Suprapubic skin (tissue), 4 donors: ENCODE measurements around the gene PATE4.

Experiments
- POLR2A ChIP-seq, 2 donors: fragments of 450-650 bp; IDR thresholded peaks; one replicate each; pipeline ENCODE4 v1.6.1; 2017; ENCODE audit warnings: antibody characterized with exemption in 2 of 2, mild to moderate bottlenecking in 2 of 2, moderate library complexity in 2 of 2
- POLR2AphosphoS5 ChIP-seq, 3 donors: sonication (generic); formaldehyde crosslinking; IDR thresholded peaks; one replicate each; pipeline ENCODE4 v1.6.1; 2017; ENCODE audit warnings: antibody characterized with exemption in 3 of 3
- TF ChIP-seq, protein P1 (sequence below), 2 donors: fragments of 200-600 bp in 1 of 2; fragments of 450-650 bp in 1 of 2; sonication (generic) in 1 of 2; IDR thresholded peaks; one replicate each; pipeline ENCODE4 v1.5.1; 2016 to 2019; ENCODE audit warnings: antibody characterized with exemption in 2 of 2, mild to moderate bottlenecking in 1 of 2, moderate library complexity in 1 of 2

DNA sequence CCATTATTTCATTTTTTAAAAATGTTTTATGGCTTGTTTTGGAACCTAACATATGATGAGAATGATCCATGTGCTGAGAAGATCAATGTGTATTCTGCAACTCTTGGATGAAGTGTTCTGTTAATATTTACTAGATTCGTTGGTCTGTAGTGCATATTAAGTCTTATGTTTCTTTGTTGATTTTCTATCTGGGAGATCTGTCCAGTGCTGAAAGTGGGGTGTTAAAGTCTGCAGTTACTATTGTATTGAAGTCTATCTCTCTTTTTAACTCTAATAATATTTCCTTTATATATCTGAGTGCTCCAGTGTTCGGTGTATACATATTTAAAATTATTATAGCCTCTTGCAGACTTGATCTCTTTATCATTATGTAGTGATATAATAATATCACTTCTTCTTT, 33.3 kb upstream of the PATE4 start:
- TF ChIP-seq, protein P1, sequence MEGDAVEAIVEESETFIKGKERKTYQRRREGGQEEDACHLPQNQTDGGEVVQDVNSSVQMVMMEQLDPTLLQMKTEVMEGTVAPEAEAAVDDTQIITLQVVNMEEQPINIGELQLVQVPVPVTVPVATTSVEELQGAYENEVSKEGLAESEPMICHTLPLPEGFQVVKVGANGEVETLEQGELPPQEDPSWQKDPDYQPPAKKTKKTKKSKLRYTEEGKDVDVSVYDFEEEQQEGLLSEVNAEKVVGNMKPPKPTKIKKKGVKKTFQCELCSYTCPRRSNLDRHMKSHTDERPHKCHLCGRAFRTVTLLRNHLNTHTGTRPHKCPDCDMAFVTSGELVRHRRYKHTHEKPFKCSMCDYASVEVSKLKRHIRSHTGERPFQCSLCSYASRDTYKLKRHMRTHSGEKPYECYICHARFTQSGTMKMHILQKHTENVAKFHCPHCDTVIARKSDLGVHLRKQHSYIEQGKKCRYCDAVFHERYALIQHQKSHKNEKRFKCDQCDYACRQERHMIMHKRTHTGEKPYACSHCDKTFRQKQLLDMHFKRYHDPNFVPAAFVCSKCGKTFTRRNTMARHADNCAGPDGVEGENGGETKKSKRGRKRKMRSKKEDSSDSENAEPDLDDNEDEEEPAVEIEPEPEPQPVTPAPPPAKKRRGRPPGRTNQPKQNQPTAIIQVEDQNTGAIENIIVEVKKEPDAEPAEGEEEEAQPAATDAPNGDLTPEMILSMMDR (IDR thresholded peaks at IDR 0.05): no peak
- TF ChIP-seq POLR2A (IDR thresholded peaks at IDR 0.05) (no peak), POLR2AphosphoS5 (IDR thresholded peaks at IDR 0.05) (no peak)
